ENCODE measurements around the gene SLCO2A1. TPM values are rescaled to one million over a fixed set of nuclear protein-coding genes. Genes with fewer than 3 reads are reported as not detected.

Gene SLCO2A1
- total and polyA plus RNA-seq, 2 experiments from 2014 or later, result 0.31 to 1.0 TPM

DNA sequence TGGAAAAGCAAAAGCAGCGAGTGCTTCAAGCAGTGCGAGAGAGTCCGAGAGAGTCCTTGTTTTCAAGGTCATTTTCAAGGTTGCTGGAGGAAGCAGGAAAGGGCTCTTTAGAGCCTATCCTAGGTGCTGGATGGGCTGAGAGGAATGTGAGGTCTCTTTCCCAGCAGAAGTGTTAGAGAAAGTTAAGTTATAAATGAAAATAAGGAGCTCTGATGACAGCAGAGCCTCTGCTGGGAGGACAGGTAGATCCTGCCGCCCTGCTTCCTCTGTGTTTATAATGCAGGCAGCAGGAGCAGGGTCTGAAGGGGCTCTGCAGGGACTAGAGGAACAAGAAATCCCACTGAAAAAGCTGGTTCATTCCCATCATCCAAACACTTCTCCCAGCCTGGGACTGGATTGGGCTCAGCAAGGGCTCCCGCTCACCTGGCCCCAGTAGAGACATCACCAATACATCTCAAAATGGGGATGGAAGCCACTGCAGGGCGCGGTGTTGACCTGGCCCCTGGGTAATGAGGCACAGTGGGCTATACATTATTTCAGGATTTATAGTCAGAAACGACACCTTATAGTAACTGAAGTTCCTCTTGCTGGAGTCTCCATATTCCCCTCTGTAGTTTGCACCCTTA lies 92.6 kb downstream of the SLCO2A1 start (continued):
- TF ChIP-seq, protein P1, sequence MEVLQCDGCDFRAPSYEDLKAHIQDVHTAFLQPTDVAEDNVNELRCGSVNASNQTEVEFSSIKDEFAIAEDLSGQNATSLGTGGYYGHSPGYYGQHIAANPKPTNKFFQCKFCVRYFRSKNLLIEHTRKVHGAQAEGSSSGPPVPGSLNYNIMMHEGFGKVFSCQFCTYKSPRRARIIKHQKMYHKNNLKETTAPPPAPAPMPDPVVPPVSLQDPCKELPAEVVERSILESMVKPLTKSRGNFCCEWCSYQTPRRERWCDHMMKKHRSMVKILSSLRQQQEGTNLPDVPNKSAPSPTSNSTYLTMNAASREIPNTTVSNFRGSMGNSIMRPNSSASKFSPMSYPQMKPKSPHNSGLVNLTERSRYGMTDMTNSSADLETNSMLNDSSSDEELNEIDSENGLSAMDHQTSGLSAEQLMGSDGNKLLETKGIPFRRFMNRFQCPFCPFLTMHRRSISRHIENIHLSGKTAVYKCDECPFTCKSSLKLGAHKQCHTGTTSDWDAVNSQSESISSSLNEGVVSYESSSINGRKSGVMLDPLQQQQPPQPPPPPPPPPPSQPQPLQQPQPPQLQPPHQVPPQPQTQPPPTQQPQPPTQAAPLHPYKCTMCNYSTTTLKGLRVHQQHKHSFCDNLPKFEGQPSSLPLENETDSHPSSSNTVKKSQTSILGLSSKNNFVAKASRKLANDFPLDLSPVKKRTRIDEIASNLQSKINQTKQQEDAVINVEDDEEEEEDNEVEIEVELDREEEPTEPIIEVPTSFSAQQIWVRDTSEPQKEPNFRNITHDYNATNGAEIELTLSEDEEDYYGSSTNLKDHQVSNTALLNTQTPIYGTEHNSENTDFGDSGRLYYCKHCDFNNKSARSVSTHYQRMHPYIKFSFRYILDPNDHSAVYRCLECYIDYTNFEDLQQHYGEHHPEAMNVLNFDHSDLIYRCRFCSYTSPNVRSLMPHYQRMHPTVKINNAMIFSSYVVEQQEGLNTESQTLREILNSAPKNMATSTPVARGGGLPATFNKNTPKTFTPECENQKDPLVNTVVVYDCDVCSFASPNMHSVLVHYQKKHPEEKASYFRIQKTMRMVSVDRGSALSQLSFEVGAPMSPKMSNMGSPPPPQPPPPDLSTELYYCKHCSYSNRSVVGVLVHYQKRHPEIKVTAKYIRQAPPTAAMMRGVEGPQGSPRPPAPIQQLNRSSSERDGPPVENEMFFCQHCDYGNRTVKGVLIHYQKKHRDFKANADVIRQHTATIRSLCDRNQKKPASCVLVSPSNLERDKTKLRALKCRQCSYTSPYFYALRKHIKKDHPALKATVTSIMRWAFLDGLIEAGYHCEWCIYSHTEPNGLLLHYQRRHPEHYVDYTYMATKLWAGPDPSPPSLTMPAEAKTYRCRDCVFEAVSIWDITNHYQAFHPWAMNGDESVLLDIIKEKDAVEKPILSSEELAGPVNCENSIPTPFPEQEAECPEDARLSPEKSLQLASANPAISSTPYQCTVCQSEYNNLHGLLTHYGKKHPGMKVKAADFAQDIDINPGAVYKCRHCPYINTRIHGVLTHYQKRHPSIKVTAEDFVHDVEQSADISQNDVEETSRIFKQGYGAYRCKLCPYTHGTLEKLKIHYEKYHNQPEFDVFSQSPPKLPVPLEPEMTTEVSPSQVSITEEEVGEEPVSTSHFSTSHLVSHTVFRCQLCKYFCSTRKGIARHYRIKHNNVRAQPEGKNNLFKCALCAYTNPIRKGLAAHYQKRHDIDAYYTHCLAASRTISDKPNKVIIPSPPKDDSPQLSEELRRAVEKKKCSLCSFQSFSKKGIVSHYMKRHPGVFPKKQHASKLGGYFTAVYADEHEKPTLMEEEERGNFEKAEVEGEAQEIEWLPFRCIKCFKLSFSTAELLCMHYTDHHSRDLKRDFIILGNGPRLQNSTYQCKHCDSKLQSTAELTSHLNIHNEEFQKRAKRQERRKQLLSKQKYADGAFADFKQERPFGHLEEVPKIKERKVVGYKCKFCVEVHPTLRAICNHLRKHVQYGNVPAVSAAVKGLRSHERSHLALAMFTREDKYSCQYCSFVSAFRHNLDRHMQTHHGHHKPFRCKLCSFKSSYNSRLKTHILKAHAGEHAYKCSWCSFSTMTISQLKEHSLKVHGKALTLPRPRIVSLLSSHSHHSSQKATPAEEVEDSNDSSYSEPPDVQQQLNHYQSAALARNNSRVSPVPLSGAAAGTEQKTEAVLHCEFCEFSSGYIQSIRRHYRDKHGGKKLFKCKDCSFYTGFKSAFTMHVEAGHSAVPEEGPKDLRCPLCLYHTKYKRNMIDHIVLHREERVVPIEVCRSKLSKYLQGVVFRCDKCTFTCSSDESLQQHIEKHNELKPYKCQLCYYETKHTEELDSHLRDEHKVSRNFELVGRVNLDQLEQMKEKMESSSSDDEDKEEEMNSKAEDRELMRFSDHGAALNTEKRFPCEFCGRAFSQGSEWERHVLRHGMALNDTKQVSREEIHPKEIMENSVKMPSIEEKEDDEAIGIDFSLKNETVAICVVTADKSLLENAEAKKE (CRISPR knock-in tag; IDR thresholded peaks at IDR 0.05), result no peak
- TF ChIP-seq, protein P2, sequence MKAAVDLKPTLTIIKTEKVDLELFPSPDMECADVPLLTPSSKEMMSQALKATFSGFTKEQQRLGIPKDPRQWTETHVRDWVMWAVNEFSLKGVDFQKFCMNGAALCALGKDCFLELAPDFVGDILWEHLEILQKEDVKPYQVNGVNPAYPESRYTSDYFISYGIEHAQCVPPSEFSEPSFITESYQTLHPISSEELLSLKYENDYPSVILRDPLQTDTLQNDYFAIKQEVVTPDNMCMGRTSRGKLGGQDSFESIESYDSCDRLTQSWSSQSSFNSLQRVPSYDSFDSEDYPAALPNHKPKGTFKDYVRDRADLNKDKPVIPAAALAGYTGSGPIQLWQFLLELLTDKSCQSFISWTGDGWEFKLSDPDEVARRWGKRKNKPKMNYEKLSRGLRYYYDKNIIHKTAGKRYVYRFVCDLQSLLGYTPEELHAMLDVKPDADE (IDR thresholded peaks at IDR 0.05), result no peak

DNA sequence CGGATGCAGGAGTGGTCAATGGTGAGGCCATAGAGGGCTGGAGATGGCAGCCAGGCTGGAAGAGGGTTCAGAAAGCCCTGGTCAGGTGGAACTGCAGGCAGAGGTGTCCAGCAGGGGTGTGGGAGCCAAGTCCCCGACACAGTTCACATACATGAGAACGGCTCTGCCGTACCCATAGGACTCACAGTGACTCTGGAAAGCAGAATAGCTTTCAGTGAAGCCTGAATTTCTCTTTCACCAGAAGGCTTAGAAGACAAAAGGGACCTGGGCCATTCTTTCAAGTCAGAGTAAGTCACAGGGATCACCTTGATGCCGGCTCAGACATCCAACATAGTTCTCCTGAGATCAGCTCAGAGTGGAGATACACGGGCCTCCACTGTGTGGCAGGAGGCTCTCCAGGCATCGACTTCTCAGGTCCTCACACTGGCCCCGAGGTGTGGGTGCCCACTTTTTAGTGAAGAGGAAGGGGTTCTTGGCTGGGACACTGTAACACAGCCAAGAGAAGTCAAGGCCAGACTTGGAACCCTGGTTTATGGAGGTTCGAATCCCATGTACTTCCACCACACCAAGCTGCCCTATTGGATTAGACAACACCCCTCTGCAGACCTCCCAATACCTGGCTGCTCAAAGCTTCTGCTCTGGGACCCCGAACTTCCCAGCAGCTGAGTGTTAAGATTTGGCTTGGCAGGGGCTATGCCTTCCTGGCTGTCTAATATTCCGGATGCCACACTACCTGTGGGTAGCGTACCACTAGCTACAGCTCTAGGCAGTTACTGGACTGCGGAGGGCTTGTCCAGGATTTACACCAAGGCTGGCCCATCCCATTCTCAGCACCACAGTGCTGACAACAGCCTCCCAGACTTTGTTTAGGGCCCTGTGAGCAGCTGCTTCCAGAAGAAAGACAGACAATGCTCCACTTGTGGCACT lies 93.6 kb downstream of the SLCO2A1 start:
- H2AFZ ChIP-seq, result no peak overlapping the region
- H3K36me3 ChIP-seq (ENCODE audit: insufficient read depth), result no peaks in the 10 kb centered on the region
- H3K9me2 ChIP-seq (ENCODE audit: insufficient read depth), result no peaks in the 10 kb centered on the region
- no peak overlapping the region for H3K27ac ChIP-seq (ENCODE audit: low read depth)
- H3F3A ChIP-seq (replicated peaks; ENCODE audit: low read depth), result no peaks in the 10 kb centered on the region
- H3K27me3 ChIP-seq (ENCODE audit: insufficient read depth), result no peaks in the 10 kb centered on the region
- DNase-seq (ENCODE audit: low spot score), result no peak
- Mint-ChIP-seq H3K36me3 (ENCODE audit: low read depth) (no peaks in the 10 kb centered on the region), H3K9me3 (no peaks in the 10 kb centered on the region; the same call in 2 of the 3 replicates), H3K27ac (no peak overlapping the region), H3K4me3 (no peak overlapping the region), H3K4me1 (peaks cover 12% of the 10 kb centered on the region), H3K27me3 (ENCODE audit: insufficient read depth, low read depth, poor library complexity) (peaks cover 5% of the 10 kb centered on the region)
- no peak for ATAC-seq
- H3K4me1 ChIP-seq (ENCODE audit: insufficient read depth), result no peaks in the 10 kb centered on the region
- no peaks in the 10 kb centered on the region for H3K79me2 ChIP-seq (replicated peaks; ENCODE audit: insufficient read depth)
- H4K20me1 ChIP-seq (replicated peaks; ENCODE audit: insufficient read depth), result no peaks in the 10 kb centered on the region
- H3K4me2 ChIP-seq, result no peak overlapping the region
- no peak overlapping the region for H3K4me3 ChIP-seq
- TF ChIP-seq ZNF114 (CRISPR knock-in tag; IDR thresholded peaks at IDR 0.05) (no peak), EZH2phosphoT487 (IDR thresholded peaks at IDR 0.05; ENCODE audit: unreplicated experiment) (no peak), ZNF331 (CRISPR knock-in tag; IDR thresholded peaks at IDR 0.05; ENCODE audit: low read depth) (no peak)
- TF ChIP-seq, protein P1 (CRISPR knock-in tag; IDR thresholded peaks at IDR 0.05), result no peak

All from GM23338 (cell line).